Stimulated activated CD4-positive, alpha-beta T cell treated with anti-CD3 and anti-CD28 coated beads, TNF-alpha, amount 100 ng/mL, for 24 hours (primary cell): ENCODE data around the gene CRB1.

Source experiments
- DNase-seq, 3 experiments: peaks; one replicate each; pipeline ENCODE4 v3.0.0-alpha.2; 2020; ENCODE audit warnings: low read depth in 3 of 3

Gene CRB1

GRCh38 chr1:197303463-197303862 is 35.4 kb downstream of the CRB1 start:
- no peak for DNase-seq

GRCh38 chr1:197304638-197305200 is 36.7 kb downstream of the CRB1 start:
- no peak for DNase-seq

GRCh38 chr1:197305925-197306324 is 37.9 kb downstream of the CRB1 start:
- DNase-seq, result no peak

GRCh38 chr1:197306381-197307062 is 38.5 kb downstream of the CRB1 start:
- DNase-seq, result no peak

GRCh38 chr1:197307136-197307535 is 39.1 kb downstream of the CRB1 start:
- DNase-seq, result no peak

- DNase-seq, result no peak
These were observed 39.5 kb downstream of the CRB1 start for GRCh38 chr1:197307551-197307950.

GRCh38 chr1:197311081-197311480 is 43.0 kb downstream of the CRB1 start:
- DNase-seq, result no peak

GRCh38 chr1:197312163-197312562 is 44.1 kb downstream of the CRB1 start:
- DNase-seq, result no peak

GRCh38 chr1:197313713-197314112 is 45.7 kb downstream of the CRB1 start:
- no peak for DNase-seq

GRCh38 chr1:197314682-197315081 is 46.6 kb downstream of the CRB1 start:
- DNase-seq, result no peak

- DNase-seq, result no peak
These were observed 51.6 kb downstream of the CRB1 start for GRCh38 chr1:197319631-197320030.

GRCh38 chr1:197320991-197321531 is 53.0 kb downstream of the CRB1 start:
- DNase-seq, result no peak

GRCh38 chr1:197321811-197322210 is 53.8 kb downstream of the CRB1 start:
- no peak for DNase-seq

GRCh38 chr1:197327776-197328364 is 59.8 kb downstream of the CRB1 start:
- no peak for DNase-seq

- no peak for DNase-seq
These were observed 62.2 kb downstream of the CRB1 start for GRCh38 chr1:197330213-197330612.

GRCh38 chr1:197331565-197331964 is 63.5 kb downstream of the CRB1 start:
- no peak for DNase-seq

- DNase-seq, result no peak
These were observed 65.0 kb downstream of the CRB1 start for GRCh38 chr1:197333041-197333440.

GRCh38 chr1:197336571-197336970 is 68.5 kb downstream of the CRB1 start:
- no peak for DNase-seq

GRCh38 chr1:197339106-197340060 is 71.3 kb downstream of the CRB1 start:
- DNase-seq, result no peak

- DNase-seq, result no peak
These were observed 73.6 kb downstream of the CRB1 start for GRCh38 chr1:197341626-197342025.

GRCh38 chr1:197342044-197342565 is 74.1 kb downstream of the CRB1 start:
- no peak for DNase-seq

GRCh38 chr1:197342669-197343068 is 74.6 kb downstream of the CRB1 start:
- no peak for DNase-seq
